GM18867 (cell line): Measurements from ENCODE around the gene IL2RG.

Experiments used
- ATAC-seq: cut with Tn5 transposase; IDR thresholded peaks from one replicate; pipeline ENCODE4 v1.9.1; 2021; ENCODE audit warnings: mild to moderate bottlenecking, moderate library complexity; ENCODE audit not compliant: unreplicated experiment

Gene IL2RG

DNA sequence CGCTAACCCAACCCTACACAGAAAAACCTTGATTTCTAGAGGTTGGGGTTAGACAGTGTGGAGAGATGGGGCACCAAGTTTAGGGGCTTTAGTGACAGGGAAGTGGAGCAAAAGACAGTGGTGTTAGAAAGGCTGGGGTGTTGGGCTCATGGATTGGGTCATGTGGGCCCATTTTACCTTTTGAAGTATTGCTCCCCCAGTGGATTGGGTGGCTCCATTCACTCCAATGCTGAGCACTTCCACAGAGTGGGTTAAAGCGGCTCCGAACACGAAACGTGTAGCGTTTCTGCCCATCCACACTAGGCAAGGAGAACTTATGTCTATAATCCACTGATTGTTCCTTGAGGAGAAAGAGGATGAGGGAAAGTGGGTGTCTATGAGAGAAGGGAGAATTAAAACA, 2.3 kb downstream of the IL2RG start:
- ATAC-seq: no peak

GRCh38 chrX:71107762-71108360, 3.5 kb downstream of the IL2RG start:
- ATAC-seq: no peak

GRCh38 chrX:71107245-71107644, 4.1 kb downstream of the IL2RG start:
- no peak for ATAC-seq

DNA sequence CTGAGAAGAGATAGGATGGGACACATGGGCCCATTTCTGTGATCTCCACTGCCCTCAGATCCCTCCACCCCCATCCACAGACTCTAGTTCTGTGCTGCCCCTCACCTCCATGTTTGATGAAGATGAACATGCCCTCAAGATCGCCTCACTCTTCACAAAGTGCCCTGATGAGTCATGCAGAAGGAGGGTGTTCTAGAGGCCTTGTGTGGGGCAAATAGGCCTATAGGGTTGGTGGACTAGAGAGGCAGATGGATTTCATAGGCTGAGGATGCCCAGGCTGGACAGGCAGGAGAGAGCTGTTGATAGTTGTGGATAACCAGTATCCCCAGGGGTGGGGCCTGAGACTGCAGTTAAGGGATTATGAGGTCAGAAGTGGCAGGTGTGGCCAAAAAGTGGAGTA, 5.0 kb downstream of the IL2RG start, which contains the start of gene CXorf65:
Gene CXorf65 (minus strand): TSS at position 314 of the 400 bp plus-strand sequence. CDS start 184 bp downstream, at position 130.
- ATAC-seq: no peak

DNA sequence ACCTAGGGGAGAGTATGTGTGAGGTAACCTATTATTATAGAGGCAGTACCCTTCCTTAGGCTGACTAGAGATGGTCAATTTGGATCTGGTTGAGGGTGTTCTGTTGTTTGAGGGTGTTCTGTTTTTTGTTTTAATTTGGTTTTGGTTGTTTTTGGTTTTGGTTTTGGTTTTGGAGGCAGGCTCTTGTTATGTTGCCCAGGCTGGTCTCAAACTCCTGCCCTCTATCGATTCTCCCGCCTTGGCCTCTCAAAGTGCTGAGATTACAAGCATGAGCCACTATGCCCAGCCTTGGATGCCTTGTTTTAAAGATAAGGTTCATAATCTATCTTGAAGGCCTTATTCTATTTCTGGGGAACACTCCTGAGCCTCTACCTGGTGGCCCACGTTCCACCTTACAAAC, 5.7 kb downstream of the IL2RG start:
- no peak for ATAC-seq

- no peak for ATAC-seq
Observed at GRCh38 chrX:71103110-71103983, 8.0 kb downstream of the IL2RG start.

- ATAC-seq: no peak
Observed at GRCh38 chrX:71102292-71102691, 9.1 kb downstream of the IL2RG start.

- ATAC-seq: no peak
Observed at GRCh38 chrX:71100581-71101505, 10.5 kb downstream of the IL2RG start.

DNA sequence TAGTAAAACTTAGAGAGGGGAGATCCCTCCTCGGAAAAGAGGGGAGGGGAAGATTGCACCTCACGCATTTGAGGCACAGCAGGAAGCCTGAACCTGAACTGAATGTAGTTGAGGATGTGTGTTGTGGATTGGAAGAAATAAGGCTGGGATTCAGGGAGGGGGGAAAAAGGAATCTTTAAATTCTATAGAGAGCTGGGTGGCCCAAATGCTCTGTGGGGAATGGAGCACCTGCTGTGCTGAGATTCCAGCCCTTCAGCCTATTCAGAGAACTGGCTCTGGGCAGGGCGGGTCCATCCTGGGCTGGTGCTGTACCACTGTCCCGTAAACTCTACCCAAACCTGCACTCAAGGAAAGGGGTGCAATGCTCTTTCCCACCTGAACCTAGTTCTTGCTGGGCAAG, 11.6 kb downstream of the IL2RG start:
- no peak for ATAC-seq

- ATAC-seq: no peak
Observed at GRCh38 chrX:71098951-71099506, 12.3 kb downstream of the IL2RG start.

DNA sequence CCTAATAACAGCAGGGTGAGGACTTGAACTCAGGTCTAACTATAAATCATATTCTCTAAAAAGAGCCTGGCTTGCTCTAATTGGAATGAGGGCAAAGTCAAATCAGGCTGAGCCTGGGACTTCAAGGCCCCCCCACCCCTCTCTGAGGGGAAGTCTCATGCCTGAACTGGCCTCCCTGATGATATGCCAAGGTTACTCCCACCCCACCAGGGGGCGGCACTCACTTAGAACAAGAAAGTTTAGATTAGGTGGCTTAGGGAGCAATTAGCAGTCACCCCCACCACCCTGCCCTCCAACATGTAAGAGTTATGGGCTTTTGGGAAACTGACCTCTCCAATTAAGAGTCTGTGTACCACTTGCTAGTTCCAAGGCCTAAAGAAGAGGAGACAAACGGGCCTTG, 13.1 kb downstream of the IL2RG start:
- ATAC-seq: peak; percentile 41

- no peak for ATAC-seq
Observed at GRCh38 chrX:71096760-71097032, 14.7 kb downstream of the IL2RG start.

- peak; percentile 13 for ATAC-seq
Observed at GRCh38 chrX:71095981-71096759, 15.2 kb downstream of the IL2RG start.

DNA sequence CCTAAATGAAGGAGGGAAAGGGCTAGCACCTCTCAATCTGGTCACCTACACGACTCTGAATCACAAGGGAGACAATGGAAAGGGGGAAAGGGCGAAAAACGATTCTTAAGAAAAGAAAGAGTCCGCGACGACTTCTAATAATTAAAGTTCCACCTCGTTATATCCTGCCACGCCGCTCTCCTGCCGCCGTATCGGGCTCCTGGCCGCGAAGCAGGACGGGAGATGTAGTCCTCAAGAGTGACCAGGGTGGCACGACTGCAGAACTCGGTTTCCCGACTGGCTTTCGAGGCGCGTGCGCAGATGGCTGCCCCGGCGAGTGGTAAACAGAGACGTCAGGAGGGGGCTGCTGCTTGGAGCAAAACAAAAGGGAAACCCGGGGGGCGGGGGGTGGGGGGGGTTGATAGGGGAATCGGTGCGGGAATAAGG, 15.8 kb downstream of the IL2RG start, which contains the start of gene FOXO4:
Gene FOXO4 (plus strand): TSS at position 297 of the 426 bp plus-strand sequence. CDS start 678 bp downstream, outside the sequence.
- ATAC-seq: peak; percentile 90

DNA sequence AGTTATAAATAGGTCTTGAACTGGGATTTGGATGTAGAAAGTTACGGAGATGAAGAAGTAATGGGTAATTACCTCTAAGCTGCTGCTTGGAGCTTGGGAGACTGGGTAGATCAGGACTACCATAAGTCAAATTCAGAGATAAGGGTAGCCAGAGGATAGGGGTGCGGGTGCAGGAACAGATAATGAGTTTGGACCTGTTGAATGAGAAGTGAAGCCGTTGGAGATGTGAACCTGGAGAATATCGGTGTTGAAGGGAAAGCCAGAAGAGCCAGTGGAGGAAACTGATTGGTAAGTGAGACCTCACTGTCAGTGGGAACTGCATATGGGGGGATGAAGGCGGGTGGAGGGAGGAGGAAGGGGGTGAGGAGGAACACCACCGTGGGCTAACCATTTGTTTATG, 16.3 kb downstream of the IL2RG start:
- no peak for ATAC-seq

- ATAC-seq: no peak
Observed at GRCh38 chrX:71091263-71091662, 20.1 kb downstream of the IL2RG start.

DNA sequence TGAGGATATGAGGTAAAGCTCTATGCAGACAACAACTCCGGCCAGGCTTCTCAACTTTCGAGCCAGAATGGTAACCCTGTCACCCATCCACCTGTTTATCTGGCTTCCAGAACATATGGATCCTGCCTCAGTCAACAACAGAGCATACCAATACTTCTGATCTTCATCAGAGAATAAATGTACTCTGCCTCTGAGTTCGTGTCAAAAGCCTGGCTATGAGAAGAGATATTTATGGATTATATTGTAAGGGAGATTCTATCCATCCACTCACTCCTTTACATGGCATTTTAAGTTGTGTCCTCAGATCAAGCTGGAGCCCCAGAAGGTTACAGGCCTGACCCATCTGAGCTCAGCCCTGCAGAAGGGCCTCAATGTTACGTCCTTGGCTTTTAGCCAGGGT, 25.5 kb downstream of the IL2RG start:
- no peak for ATAC-seq

- no peak for ATAC-seq
Observed at GRCh38 chrX:71082822-71083221, 28.6 kb downstream of the IL2RG start.

- no peak for ATAC-seq
Observed at GRCh38 chrX:71082124-71082647, 29.2 kb downstream of the IL2RG start.
